Esophagus squamous epithelium (tissue), 5 donors: Measurements from ENCODE around the gene HADHA. TPM values are rescaled to one million over a fixed set of nuclear protein-coding genes. Genes with fewer than 3 reads are reported as not detected.

Experiments
- DNase-seq: peaks from one replicate; lab custom pipeline; 2025; lab: John Stamatoyannopoulos, UW
- H3K27ac ChIP-seq, 4 donors: fragments of 200-600 bp; sonication (generic); one replicate each; pipeline ENCODE4 v1.5.1; 2016 to 2019; ENCODE audit warnings: mild to moderate bottlenecking in 1 of 4
- H3K27me3 ChIP-seq, 4 donors: fragments of 200-600 bp; sonication (generic); 1 replicate in 3 of 4; 2 replicates in 1 of 4; pipeline versions ENCODE4 v1.5.1 to v1.6.0; 2017 to 2021; ENCODE audit warnings: antibody characterized with exemption in 1 of 4
- H3K36me3 ChIP-seq, 3 donors: fragments of 200-600 bp; sonication (generic); one replicate each; pipeline ENCODE4 v1.5.1; 2016 to 2019
- H3K4me1 ChIP-seq, 3 donors: fragments of 200-600 bp; sonication (generic); one replicate each; pipeline ENCODE4 v1.5.1; 2017 to 2019
- H3K4me3 ChIP-seq, 4 donors: fragments of 200-600 bp; sonication (generic); 1 replicate in 3 of 4; 2 replicates in 1 of 4; pipeline ENCODE4 v1.5.1; 2016 to 2019; ENCODE audit warnings: mild to moderate bottlenecking in 2 of 4, moderate library complexity in 1 of 4
- H3K9me3 ChIP-seq, 3 donors: fragments of 200-600 bp; sonication (generic); one replicate each; pipeline ENCODE4 v1.5.1; 2016 to 2019
- POLR2A ChIP-seq, 4 donors: fragments of 450-650 bp; IDR thresholded peaks; one replicate each; pipeline ENCODE4 v1.6.1; 2017; ENCODE audit warnings: antibody characterized with exemption in 4 of 4, mild to moderate bottlenecking in 4 of 4, moderate library complexity in 3 of 4
- WGBS, 2 donors: methylation state at CpG; one replicate each; pipeline ENCODE4 v1.1.5; 2018; 5-methylcytosine and 5-hydroxymethylcytosine counted together
- intact Hi-C: fragments of 100-400 bp; cut with DNase I; formaldehyde crosslinking; loops from one replicate; pipeline ENCODE4 v1.15.0; 2022
- total RNA-seq, 4 donors: library from RNA; depleted of rRNA; stranded (reverse); fragments of >200 nt; gene quantifications; one replicate each; pipeline ENCODE4 v1.1.0, GENCODE V29; 2016
- TF ChIP-seq, protein P1 (sequence below), 6 experiments: fragments of 450-650 bp in 4 of 6; fragments of 200-600 bp in 2 of 6; sonication (generic) in 2 of 6; IDR thresholded peaks; one replicate each; pipeline ENCODE4 v1.5.1; 2016 to 2019; ENCODE audit warnings: antibody characterized with exemption in 6 of 6, mild to moderate bottlenecking in 4 of 6, moderate library complexity in 4 of 6
- donor health status: DM: yes; HTN: yes; CAD: no.

Gene HADHA
- total RNA-seq, 4 donors from 2014 or later: 84.7 to 161 (median 116) TPM

DNA sequence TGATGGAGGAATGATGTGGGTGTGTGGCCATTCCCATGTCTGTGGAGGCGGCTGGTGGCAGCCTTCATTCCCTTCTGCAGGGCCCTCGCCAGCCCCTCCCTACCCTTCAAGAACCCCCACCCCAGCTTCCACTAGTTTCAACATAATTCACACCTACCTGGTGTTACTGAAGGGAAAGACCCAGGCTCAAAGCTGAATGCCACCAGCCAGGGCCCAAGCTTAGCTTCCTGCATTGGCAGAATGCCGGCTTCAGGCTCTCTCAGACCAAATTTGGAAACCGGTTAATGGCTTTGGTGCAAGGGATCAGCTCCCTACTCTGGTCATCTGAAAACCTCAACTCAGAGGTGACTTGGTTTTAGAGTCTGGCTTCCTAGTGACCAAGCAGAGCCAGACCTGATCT is 54.7 kb downstream of the HADHA start:
- 90 to 91% methylated on average over 2 to 4 of the region's 4 CpGs for WGBS, 2 donors
- peaks cover 0 to 14% (median 0%) of the 10 kb centered on the region in 3 donors for H3K4me1 ChIP-seq
- H3K4me3 ChIP-seq: no peak overlapping the region
- H3K27me3 ChIP-seq: no peaks in the 10 kb centered on the region
- H3K36me3 ChIP-seq: peaks cover 17 to 57% (median 35%) of the 10 kb centered on the region in 3 donors
- DNase-seq: no peak
- TF ChIP-seq, protein P1, sequence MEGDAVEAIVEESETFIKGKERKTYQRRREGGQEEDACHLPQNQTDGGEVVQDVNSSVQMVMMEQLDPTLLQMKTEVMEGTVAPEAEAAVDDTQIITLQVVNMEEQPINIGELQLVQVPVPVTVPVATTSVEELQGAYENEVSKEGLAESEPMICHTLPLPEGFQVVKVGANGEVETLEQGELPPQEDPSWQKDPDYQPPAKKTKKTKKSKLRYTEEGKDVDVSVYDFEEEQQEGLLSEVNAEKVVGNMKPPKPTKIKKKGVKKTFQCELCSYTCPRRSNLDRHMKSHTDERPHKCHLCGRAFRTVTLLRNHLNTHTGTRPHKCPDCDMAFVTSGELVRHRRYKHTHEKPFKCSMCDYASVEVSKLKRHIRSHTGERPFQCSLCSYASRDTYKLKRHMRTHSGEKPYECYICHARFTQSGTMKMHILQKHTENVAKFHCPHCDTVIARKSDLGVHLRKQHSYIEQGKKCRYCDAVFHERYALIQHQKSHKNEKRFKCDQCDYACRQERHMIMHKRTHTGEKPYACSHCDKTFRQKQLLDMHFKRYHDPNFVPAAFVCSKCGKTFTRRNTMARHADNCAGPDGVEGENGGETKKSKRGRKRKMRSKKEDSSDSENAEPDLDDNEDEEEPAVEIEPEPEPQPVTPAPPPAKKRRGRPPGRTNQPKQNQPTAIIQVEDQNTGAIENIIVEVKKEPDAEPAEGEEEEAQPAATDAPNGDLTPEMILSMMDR (IDR thresholded peaks at IDR 0.05): no peak
- TF ChIP-seq POLR2A (IDR thresholded peaks at IDR 0.05): no peak
- intact Hi-C loops: no loop called here
- H3K27ac ChIP-seq: no peak overlapping the region
- H3K9me3 ChIP-seq: no peaks in the 10 kb centered on the region

DNA sequence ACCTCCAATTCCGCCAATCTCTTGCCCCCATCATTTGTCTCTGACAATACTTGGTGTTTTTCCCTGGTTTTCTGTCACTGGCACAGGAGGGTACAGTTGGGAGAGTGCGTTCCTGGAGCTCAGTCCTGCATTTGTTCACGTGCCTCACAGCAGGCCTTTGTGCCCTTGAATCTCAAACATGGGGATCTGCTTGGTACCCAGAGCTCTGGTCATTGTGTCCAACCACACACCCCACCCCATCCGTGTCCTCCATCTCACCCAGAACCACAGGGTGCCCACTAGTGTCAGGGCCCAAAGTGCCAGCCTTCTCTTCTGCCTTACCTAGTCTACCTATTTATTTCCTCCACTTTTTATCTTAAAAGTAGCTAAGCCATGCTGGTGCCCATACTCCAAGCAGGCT is 55.3 kb downstream of the HADHA start:
- intact Hi-C loops: no loop called here
- Histone ChIP-seq H3K27ac (no peak overlapping the region), H3K9me3 (no peaks in the 10 kb centered on the region), H3K27me3 (no peaks in the 10 kb centered on the region), H3K36me3 (peaks cover 14 to 51% (median 29%) of the 10 kb centered on the region in 3 donors), H3K4me1 (peaks cover 0 to 18% (median 5%) of the 10 kb centered on the region in 3 donors), H3K4me3 (no peak overlapping the region)
- TF ChIP-seq POLR2A (IDR thresholded peaks at IDR 0.05): no peak
- TF ChIP-seq, protein P1 (IDR thresholded peaks at IDR 0.05): no peak
- 81 to 84% methylated on average over 4 of the region's 4 CpGs for WGBS, 2 donors
- DNase-seq: no peak

DNA sequence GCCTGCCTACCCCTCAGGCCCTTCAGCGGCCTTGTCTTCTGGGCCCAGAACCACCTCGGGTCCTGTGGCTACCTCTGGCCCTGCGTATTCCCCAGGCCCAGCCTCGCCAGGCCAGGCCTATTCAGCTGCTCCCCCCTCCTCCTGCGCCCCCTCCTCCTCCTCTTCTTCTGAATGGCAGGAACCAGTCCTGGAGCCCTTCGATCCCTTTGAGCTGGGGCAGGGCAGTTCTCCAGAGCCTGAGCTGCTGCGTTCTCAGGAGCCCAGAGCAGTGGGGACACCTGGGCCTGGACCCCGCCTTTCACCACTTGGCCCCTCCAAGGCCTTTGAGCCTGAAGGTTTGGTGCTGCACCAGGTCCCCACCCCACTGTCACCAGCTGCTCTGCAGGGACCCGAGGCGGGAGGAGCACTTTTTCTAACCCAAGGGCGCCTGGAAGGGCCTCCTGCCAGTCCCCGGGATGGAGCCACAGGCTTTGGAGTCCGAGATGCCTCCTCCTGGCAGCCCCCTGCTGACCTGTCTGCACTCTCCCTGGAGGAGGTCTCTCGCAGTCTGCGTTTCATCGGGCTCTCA is 56.8 kb downstream of the HADHA start:
- no peak for DNase-seq
- no peak overlapping the region for H3K27ac ChIP-seq
- H3K27me3 ChIP-seq: no peaks in the 10 kb centered on the region
- no peaks in the 10 kb centered on the region for H3K9me3 ChIP-seq
- H3K4me1 ChIP-seq: peaks cover 0 to 18% (median 6%) of the 10 kb centered on the region in 3 donors
- intact Hi-C loops: no loop called here
- WGBS, 2 donors: 80 to 93% methylated on average over 4 to 8 of the region's 16 CpGs
- no peak for TF ChIP-seq POLR2A (IDR thresholded peaks at IDR 0.05)
- TF ChIP-seq, protein P1 (IDR thresholded peaks at IDR 0.05): no peak
- H3K36me3 ChIP-seq: peaks cover 11 to 36% (median 15%) of the 10 kb centered on the region in 3 donors
- no peak overlapping the region for H3K4me3 ChIP-seq

DNA sequence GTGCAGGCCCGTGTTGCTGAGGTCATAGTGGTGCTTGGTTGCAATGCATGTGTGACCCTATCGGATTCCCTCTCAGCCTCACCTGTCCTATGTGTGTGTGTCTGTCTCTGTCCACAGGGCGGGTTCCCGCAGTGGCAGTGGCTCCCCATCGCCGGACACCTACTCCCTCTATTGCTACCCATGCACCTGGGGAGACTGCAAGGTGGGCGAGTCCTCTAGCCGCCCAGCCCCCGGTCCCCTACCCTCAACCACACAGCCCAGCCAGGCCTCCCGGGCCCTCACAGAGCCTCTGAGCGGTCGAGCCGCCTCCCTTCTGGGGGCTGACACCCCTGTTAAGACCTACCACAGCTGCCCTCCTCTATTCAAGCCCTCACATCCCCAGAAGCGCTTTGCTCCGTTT is 57.3 kb downstream of the HADHA start:
- Histone ChIP-seq H3K36me3 (peaks cover 11 to 31% (median 15%) of the 10 kb centered on the region in 3 donors), H3K9me3 (no peaks in the 10 kb centered on the region), H3K4me1 (peaks cover 0 to 18% (median 6%) of the 10 kb centered on the region in 3 donors), H3K27me3 (no peaks in the 10 kb centered on the region), H3K4me3 (no peak overlapping the region), H3K27ac (no peak overlapping the region)
- WGBS, 2 donors: 90 to 92% methylated on average over 9 to 11 of the region's 15 CpGs
- DNase-seq: no peak
- intact Hi-C loops: no loop called here
- TF ChIP-seq, protein P1 (IDR thresholded peaks at IDR 0.05): no peak
- no peak for TF ChIP-seq POLR2A (IDR thresholded peaks at IDR 0.05)

DNA sequence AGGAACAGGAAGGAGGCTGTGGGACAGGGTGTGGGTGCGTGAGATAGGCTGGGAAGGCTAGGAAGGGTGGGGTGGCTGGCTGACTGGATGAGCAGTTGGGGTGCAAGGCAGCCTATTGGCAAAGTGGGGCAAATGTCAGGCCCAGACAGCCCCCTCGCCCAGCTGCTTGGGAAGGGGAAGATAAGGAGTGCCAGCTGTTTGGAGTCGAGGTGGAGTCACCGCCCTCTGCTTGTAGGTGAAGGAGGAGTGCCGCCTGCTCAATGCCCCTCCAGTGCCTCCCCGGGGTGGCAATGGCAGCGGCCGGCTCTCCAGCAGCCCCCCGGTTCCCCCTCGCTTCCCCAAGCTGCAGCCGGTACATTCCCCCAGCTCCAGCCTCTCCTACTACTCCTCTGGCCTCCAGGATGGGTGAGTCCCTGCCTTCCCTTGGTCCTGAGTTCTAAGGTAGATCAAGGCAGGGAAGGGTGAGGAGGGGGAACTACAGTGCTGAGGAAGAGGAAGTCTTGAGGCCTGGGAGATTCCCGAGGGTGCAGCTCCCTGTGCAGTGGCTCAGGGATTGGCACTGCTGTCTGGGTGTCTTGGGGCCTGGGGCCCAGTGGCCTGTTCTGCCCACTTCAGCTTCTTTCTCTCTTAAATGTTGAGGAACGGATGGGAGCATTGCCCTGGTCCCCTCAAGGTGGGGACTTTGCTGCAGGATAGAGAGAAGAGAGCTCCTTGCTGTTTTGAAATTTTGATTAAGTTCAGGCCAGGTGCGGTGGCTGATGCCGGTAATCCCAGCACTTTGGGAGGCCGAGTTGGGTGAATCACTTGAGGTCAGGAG is 58.3 kb downstream of the HADHA start:
- intact Hi-C loops: no loop called here
- Histone ChIP-seq H3K9me3 (no peaks in the 10 kb centered on the region), H3K27me3 (no peaks in the 10 kb centered on the region), H3K4me1 (peaks cover 0 to 18% (median 6%) of the 10 kb centered on the region in 3 donors), H3K4me3 (peak overlapping the region in 1 of 4 donors; percentile 83), H3K27ac (peak overlapping the region in 2 of 4 donors; percentile 28 to 81), H3K36me3 (peaks cover 3 to 22% (median 8%) of the 10 kb centered on the region in 3 donors)
- TF ChIP-seq, protein P1 (IDR thresholded peaks at IDR 0.05): no peak
- TF ChIP-seq POLR2A (IDR thresholded peaks at IDR 0.05): no peak
- WGBS, 2 donors: 74 to 86% methylated on average over 6 to 8 of the region's 16 CpGs
- no peak for DNase-seq
